ENCODE results near the gene NUDT7.
A peak's percentile ranks its signal among the peaks of the same experiment; 100 is the strongest.

NUDT7 gene

GRCh38 chr16:77787452-77787851, 65.1 kb downstream of the NUDT7 start:
- H3K36me3 ChIP-seq (ENCODE audit: insufficient read depth, low read length): no peaks in the 10 kb centered on the region
- TF ChIP-seq FOXP2 (optimal IDR thresholded peaks at IDR 0.05; ENCODE audit: control extremely low read depth, extremely low read length, insufficient read depth) (no peak), EZH2 (IDR thresholded peaks at IDR 0.05) (no peak), POLR2AphosphoS5 (IDR thresholded peaks at IDR 0.05; ENCODE audit: borderline replicate concordance, low read depth, low read length) (no peak)
- no peaks in the 10 kb centered on the region for H3K9me3 ChIP-seq (ENCODE audit: low read depth, low read length)
- no peak for DNase-seq (ENCODE audit: low read depth, low spot score)
- no peak overlapping the region for H3K27ac ChIP-seq
- no peak overlapping the region for H3K9ac ChIP-seq (ENCODE audit: insufficient read length)
- no peak overlapping the region for H3K4me3 ChIP-seq

GRCh38 chr16:77788181-77789084, 66.1 kb downstream of the NUDT7 start, which contains the start of gene VAT1L:
Gene VAT1L (plus strand): TSS chr16:77788564. CDS start chr16:77788683, 119 bp downstream.
- TF ChIP-seq POLR2AphosphoS5 (IDR thresholded peaks at IDR 0.05; ENCODE audit: borderline replicate concordance, low read depth, low read length): no peak
- no peak for TF ChIP-seq FOXP2 (optimal IDR thresholded peaks at IDR 0.05; ENCODE audit: control extremely low read depth, extremely low read length, insufficient read depth)
- no peak for TF ChIP-seq EZH2 (IDR thresholded peaks at IDR 0.05)
- Histone ChIP-seq H3K27ac (no peak within 1 kb of the TSS), H3K9me3 (ENCODE audit: low read depth, low read length) (no peaks in the 10 kb centered on the region), H3K4me3 (no peak within 1 kb of the TSS), H3K9ac (ENCODE audit: insufficient read length) (no peak within 1 kb of the TSS), H3K36me3 (ENCODE audit: insufficient read depth, low read length) (no peaks in the 10 kb centered on the region)
- DNase-seq (ENCODE audit: low read depth, low spot score): no peak

- Histone ChIP-seq H3K9me3 (ENCODE audit: low read depth, low read length) (no peaks in the 10 kb centered on the region), H3K4me3 (no peak overlapping the region), H3K36me3 (ENCODE audit: insufficient read depth, low read length) (no peaks in the 10 kb centered on the region), H3K27ac (no peak overlapping the region), H3K9ac (ENCODE audit: insufficient read length) (no peak overlapping the region)
- no peak for DNase-seq (ENCODE audit: low read depth, low spot score)
- TF ChIP-seq FOXP2 (optimal IDR thresholded peaks at IDR 0.05; ENCODE audit: control extremely low read depth, extremely low read length, insufficient read depth) (no peak), EZH2 (IDR thresholded peaks at IDR 0.05) (peak; percentile 67), POLR2AphosphoS5 (IDR thresholded peaks at IDR 0.05; ENCODE audit: borderline replicate concordance, low read depth, low read length) (no peak)
Observed at GRCh38 chr16:77789085-77790008, 67.0 kb downstream of the NUDT7 start.

- TF ChIP-seq POLR2AphosphoS5 (IDR thresholded peaks at IDR 0.05; ENCODE audit: borderline replicate concordance, low read depth, low read length): no peak
- TF ChIP-seq FOXP2 (optimal IDR thresholded peaks at IDR 0.05; ENCODE audit: control extremely low read depth, extremely low read length, insufficient read depth): no peak
- no peak for TF ChIP-seq EZH2 (IDR thresholded peaks at IDR 0.05)
- Histone ChIP-seq H3K36me3 (ENCODE audit: insufficient read depth, low read length) (no peaks in the 10 kb centered on the region), H3K27ac (no peak overlapping the region), H3K4me3 (no peak overlapping the region), H3K9me3 (ENCODE audit: low read depth, low read length) (no peaks in the 10 kb centered on the region), H3K9ac (ENCODE audit: insufficient read length) (no peak overlapping the region)
- DNase-seq (ENCODE audit: low read depth, low spot score): no peak
Observed at GRCh38 chr16:77790009-77790372, 67.7 kb downstream of the NUDT7 start.

GRCh38 chr16:77790912-77791311, 68.6 kb downstream of the NUDT7 start:
- no peaks in the 10 kb centered on the region for H3K36me3 ChIP-seq (ENCODE audit: insufficient read depth, low read length)
- H3K9ac ChIP-seq (ENCODE audit: insufficient read length): no peak overlapping the region
- no peak overlapping the region for H3K4me3 ChIP-seq
- H3K27ac ChIP-seq: no peak overlapping the region
- no peak for DNase-seq (ENCODE audit: low read depth, low spot score)
- H3K9me3 ChIP-seq (ENCODE audit: low read depth, low read length): no peaks in the 10 kb centered on the region
- TF ChIP-seq FOXP2 (optimal IDR thresholded peaks at IDR 0.05; ENCODE audit: control extremely low read depth, extremely low read length, insufficient read depth) (no peak), EZH2 (IDR thresholded peaks at IDR 0.05) (no peak)

Data from SK-N-MC (cell line).